ENCODE measurements around the gene UBXN7.
"Not testable (repeated sequence)": the region's sequence is repeated elsewhere in the genome, so short reads cannot be mapped to it uniquely, and the experiment has no call there.

The UBXN7 gene

DNA sequence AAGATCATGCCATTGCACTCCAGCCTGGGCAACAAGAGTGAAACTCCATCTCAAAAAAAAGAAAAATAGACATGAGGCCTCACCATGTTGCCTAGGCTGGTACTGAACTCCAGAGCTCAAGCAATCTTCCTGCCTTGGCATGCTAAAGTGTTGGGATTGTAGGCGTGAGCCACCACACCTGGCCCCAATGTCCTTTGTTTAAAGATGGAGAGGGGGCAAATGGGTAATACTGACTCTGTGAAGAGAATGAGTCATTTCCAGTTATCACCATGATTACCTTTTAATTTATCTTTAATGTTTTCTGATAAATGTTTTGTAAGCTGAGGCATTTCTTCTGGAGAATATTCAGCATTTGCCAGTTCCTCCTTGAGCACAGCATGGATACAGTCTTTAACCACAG, 116.4 kb downstream of the UBXN7 start:
- DNase-seq, result no peak

GRCh38 chr3:196314597-196314996, 117.6 kb downstream of the UBXN7 start:
- DNase-seq, result no peak

- DNase-seq, result not testable (repeated sequence)
Measured at GRCh38 chr3:196314086-196314485, 118.1 kb downstream of the UBXN7 start.

- not testable (repeated sequence) for DNase-seq
Measured at GRCh38 chr3:196302960-196303359, 129.3 kb downstream of the UBXN7 start.

- not testable (repeated sequence) for DNase-seq
Measured at GRCh38 chr3:196302551-196302950, 129.7 kb downstream of the UBXN7 start.

- DNase-seq, result no peak
Measured at GRCh38 chr3:196298521-196298920, 133.7 kb downstream of the UBXN7 start.
